C4-2B (cell line): ENCODE measurements around the gene RITA1.

ENCODE experiments used
- CTCF ChIP-seq: fragments of 450-650 bp; conservative IDR thresholded peaks from 2 replicates; pipeline ENCODE4 v1.5.1; 2017; ENCODE audit warnings: mild to moderate bottlenecking
- ZFX ChIP-seq: fragments of 450-650 bp; IDR thresholded peaks from 2 replicates; pipeline ENCODE4 v1.6.1; 2017

DNA sequence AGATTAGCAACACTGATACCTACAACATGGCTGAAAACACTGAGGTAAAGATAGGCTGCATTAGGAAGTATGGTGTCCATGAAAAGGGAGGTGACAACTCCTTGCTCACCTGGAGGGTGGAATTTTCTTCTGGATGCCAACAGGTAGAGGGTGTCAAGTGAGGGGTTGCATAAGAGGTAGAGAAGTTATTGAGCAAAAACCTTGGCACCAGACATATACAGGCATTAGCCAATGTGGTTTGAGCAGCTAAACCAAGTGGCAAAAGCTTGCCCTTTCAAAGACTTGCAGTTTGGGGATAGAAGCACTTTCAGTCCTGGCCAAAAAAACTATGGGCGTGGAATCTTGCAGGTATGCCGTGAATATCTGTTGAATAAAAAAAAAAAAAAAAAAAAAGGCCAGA, 3.8 kb downstream of the RITA1 start:
- no peak for TF ChIP-seq CTCF
- TF ChIP-seq ZFX: no peak
